GM18526 (cell line): ENCODE data around the gene MRPS18B.
A peak's percentile ranks its signal among the peaks of the same experiment; 100 is the strongest.

ENCODE experiments used
- POLR2A ChIP-seq: IDR thresholded peaks from 3 replicates; pipeline ENCODE4 v1.6.1; 2011; ENCODE audit not compliant: insufficient read length; ENCODE audit errors: extremely low read depth

MRPS18B gene

GRCh38 chr6:30647242-30648116, 29.8 kb downstream of the MRPS18B start:
- TF ChIP-seq POLR2A, result peak; percentile 38

DNA sequence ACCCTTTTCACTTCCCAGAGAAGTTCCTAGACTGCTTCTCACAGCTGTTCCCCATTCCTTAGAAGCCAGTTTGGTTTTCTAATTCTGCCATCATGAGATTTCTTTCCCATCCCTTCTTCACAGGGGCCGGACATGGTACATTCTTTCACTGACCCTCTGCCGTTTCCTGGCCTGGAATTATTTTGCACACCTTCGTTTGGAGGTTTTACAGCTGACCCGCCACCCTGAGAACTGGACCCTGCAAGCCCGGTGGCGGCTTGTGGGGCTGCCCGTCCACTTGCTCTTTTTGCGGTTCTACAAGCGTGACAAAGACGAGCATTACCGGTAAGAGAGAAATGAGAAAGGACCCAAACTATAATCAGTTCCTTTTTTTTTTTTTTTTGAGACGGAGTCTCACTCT, 33.5 kb downstream of the MRPS18B start:
- TF ChIP-seq POLR2A, result no peak

GRCh38 chr6:30654798-30655742, 37.4 kb downstream of the MRPS18B start:
- no peak for TF ChIP-seq POLR2A

DNA sequence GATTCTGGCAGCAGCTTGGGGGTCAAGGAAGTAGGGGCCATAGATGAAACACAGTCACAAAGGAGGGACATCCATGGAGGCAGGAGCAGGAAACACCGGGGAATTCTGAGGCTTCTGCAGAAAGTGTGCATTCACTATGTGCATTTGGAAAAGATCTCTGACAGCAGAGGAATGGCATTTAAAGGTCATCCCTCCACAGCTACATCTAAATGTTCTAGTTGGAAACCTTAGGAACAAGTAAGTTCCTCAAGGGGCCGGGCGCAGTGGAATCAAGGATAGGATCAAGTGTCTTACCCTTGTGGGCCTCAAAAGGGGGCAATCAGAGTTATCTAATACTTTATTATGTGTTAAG, 38.1 kb downstream of the MRPS18B start:
- no peak for TF ChIP-seq POLR2A

- no peak for TF ChIP-seq POLR2A
These were observed 38.9 kb downstream of the MRPS18B start for GRCh38 chr6:30656513-30656912.

DNA sequence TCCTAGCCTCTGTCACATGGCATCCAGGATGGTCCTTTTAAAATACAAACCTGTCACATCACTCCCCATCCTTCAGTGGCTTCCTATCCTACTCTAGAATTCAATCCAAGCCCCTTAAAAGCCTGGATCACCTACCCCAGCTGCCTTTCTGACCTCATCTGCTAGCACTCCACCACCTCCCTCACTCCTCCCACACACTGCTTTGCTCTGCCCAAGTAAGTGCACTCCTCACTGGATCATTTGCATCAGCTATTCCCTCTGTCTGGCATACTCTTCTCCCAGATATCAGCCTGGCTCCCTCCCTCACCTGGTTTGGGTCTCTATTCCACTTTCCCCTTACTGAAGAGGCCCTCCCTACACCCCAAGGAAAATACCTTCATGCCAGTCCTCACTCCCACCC, 39.8 kb downstream of the MRPS18B start:
- TF ChIP-seq POLR2A, result no peak

DNA sequence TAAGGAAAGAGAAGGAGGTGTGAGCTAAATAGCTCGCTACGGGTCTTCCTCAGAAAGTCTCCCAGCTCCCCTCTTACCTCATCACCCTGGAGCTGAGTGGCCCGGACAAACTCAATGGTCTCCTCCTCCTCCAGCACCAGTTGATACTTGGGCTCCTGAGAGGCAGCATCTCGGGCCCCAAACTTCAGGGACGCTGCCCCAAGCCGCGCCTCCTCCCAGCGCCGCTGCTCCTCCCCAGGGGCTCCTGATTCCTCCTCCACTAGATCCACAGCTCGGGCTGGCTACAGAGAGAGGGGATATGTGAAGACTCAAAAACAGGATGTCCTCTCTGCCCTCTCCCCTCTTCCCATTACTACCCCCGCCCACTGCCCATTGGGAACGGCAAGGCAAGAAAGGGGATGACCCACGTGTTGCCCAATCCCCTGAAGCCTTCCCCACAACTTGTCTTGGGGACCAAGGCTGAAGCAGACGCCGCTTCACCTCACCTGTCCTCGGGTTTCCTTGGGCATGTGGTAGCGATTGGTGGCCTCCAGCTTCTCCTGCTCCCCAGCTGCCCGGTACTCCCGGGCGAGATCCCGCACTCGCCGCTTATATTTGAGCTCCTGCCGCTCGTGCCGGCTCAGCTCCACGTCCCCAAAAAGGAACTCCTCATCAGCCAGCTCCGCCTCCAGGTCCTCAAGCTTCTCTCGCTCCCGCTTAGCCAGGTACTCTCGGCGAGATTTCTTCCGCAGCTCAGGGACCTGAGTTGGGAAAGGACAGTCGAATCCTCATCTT, 47.5 kb downstream of the MRPS18B start:
- no peak for TF ChIP-seq POLR2A

- TF ChIP-seq POLR2A, result no peak
These were observed 53.3 kb downstream of the MRPS18B start for GRCh38 chr6:30670760-30671527.

DNA sequence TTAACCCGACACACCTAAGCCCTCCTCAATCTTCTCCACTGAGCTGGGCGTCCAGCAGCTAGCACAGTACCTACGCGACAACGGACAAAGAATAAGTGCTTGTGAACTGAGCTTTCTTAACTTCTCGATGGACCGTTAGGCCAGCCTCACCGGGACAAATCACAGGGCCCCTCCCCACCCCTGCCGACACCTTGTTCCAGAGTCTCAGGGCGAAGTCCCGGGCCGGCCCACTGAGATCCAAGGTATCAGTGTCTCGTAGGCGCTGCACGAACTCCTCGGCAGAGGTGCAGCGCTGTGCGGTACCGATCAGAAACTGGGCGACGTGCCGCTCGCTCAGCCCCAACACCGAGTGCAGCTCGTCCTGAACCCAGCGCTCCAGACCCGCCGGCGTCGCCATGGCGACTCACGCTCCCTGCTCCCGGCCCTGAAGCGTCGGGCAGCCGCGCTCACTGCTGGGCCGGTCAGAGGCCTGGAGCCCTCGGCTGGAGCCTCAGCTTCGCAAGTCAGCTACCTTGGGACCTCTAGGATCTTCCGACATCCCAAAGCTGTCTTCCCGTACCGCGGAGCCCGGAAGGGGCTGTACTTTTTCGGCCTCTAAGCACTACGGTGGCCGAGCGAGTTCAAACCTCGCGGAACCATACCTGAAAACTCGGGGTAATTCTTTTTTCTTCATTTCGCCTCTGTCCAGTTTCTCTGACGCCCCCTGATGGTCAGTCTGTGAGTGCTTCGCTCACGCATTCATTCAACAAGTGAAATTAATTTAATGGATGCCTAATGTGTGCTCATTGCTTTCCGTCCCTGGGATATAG, 55.0 kb downstream of the MRPS18B start, which contains the start of gene DHX16:
TSS of gene DHX16 (minus strand) at position 562 of the 809 bp plus-strand sequence. CDS start at position 397, 165 bp downstream.
- peak; percentile 82 for TF ChIP-seq POLR2A
